H9 (cell line): Measurements from ENCODE around the gene FAM193B. TPM values are rescaled to one million over a fixed set of nuclear protein-coding genes. Genes with fewer than 3 reads are reported as not detected.

Source experiments
- DNase-seq: peaks from one replicate; pipeline ENCODE4 v3.0.0-alpha.2; 2017
- H2AFZ ChIP-seq: one replicate; pipeline ENCODE4 v1.6.1; 2013; ENCODE audit warnings: mild to moderate bottlenecking, low read length, control low read depth, moderate library complexity
- H2AK5ac ChIP-seq: 2 replicates; pipeline ENCODE4 v1.6.1; 2013; ENCODE audit warnings: low read length, control low read depth, mixed read lengths; ENCODE audit not compliant: insufficient read length
- H2BK120ac ChIP-seq: one replicate; pipeline ENCODE4 v1.6.1; 2013; ENCODE audit warnings: low read depth, mild to moderate bottlenecking, low read length, control low read depth, inconsistent platforms; ENCODE audit not compliant: poor library complexity, severe bottlenecking
- H2BK12ac ChIP-seq: 2 replicates; pipeline ENCODE4 v1.6.1; 2013; ENCODE audit warnings: low read length, control low read depth, mixed read lengths, low read depth; ENCODE audit not compliant: insufficient read length
- H2BK15ac ChIP-seq: 2 replicates; pipeline ENCODE4 v1.6.1; 2013; ENCODE audit warnings: low read depth, low read length, control low read depth
- H2BK20ac ChIP-seq: one replicate; pipeline ENCODE4 v1.6.1; 2013; ENCODE audit warnings: low read depth, mild to moderate bottlenecking, low read length, control low read depth, inconsistent platforms; ENCODE audit not compliant: poor library complexity, severe bottlenecking
- H2BK5ac ChIP-seq: 2 replicates; pipeline ENCODE4 v1.6.1; 2013; ENCODE audit warnings: low read length, control low read depth, mixed read lengths; ENCODE audit not compliant: insufficient read length
- H3K14ac ChIP-seq: 2 replicates; pipeline ENCODE4 v1.6.1; 2013; ENCODE audit warnings: low read length, control low read depth; ENCODE audit not compliant: insufficient read depth
- H3K18ac ChIP-seq: 2 replicates; pipeline ENCODE4 v1.6.1; 2013; ENCODE audit warnings: low read depth, mild to moderate bottlenecking, mixed read lengths, low read length, control low read depth; ENCODE audit not compliant: insufficient read length
- H3K23ac ChIP-seq: 2 replicates; pipeline ENCODE4 v1.6.1; 2013; ENCODE audit warnings: low read length, control low read depth, mixed read lengths, low read depth; ENCODE audit not compliant: insufficient read length
- H3K23me2 ChIP-seq: 2 replicates; pipeline ENCODE4 v1.6.1; 2013; ENCODE audit warnings: low read depth, mild to moderate bottlenecking, mixed read lengths, low read length, control low read depth; ENCODE audit not compliant: insufficient read length, poor library complexity, severe bottlenecking
- H3K27ac ChIP-seq: 2 replicates; pipeline ENCODE4 v1.5.1; 2013; ENCODE audit warnings: low read length, control low read depth, mixed read lengths, low read depth; ENCODE audit not compliant: insufficient read length
- H3K27me3 ChIP-seq: 2 replicates; pipeline ENCODE4 v1.6.1; 2013; ENCODE audit warnings: low read length, control low read depth, inconsistent platforms; ENCODE audit not compliant: insufficient read depth
- H3K4ac ChIP-seq: 2 replicates; pipeline ENCODE4 v1.6.1; 2013; ENCODE audit warnings: low read depth, mild to moderate bottlenecking, control low read depth, inconsistent platforms, low read length, moderate library complexity
- H3K4me1 ChIP-seq: 2 replicates; pipeline ENCODE4 v1.6.1; 2013; ENCODE audit warnings: low read length, control low read depth, inconsistent platforms; ENCODE audit not compliant: insufficient read depth
- H3K4me2 ChIP-seq: 2 replicates; pipeline ENCODE4 v1.6.1; 2013; ENCODE audit warnings: low read length, control low read depth, mixed read lengths; ENCODE audit not compliant: insufficient read length, insufficient read depth
- H3K56ac ChIP-seq: 2 replicates; pipeline ENCODE4 v1.6.1; 2013; ENCODE audit warnings: low read depth, mild to moderate bottlenecking, mixed read lengths, low read length, control low read depth; ENCODE audit not compliant: insufficient read length
- H3K79me1 ChIP-seq: 2 replicates; pipeline ENCODE4 v1.6.1; 2013; ENCODE audit warnings: low read depth, mild to moderate bottlenecking, moderate library complexity, low read length, control low read depth, inconsistent platforms; ENCODE audit not compliant: insufficient read depth, poor library complexity, severe bottlenecking
- H3K79me2 ChIP-seq: 2 replicates; pipeline ENCODE4 v1.6.1; 2013; ENCODE audit warnings: low read length, control low read depth, inconsistent platforms; ENCODE audit not compliant: insufficient read depth
- H3K9ac ChIP-seq: 2 replicates; pipeline ENCODE4 v1.6.1; 2013; ENCODE audit warnings: low read length, control low read depth, mixed read lengths; ENCODE audit not compliant: insufficient read length; ENCODE audit errors: extremely low read depth
- H3K9me3 ChIP-seq: one replicate; pipeline ENCODE4 v1.6.1; 2013; ENCODE audit warnings: low read depth, low read length, inconsistent platforms; ENCODE audit not compliant: control insufficient read depth
- H3T11ph ChIP-seq: one replicate; pipeline ENCODE4 v1.6.1; 2013; ENCODE audit warnings: mild to moderate bottlenecking, low read length, control low read depth, inconsistent platforms
- H4K20me1 ChIP-seq: one replicate; pipeline ENCODE4 v1.6.1; 2013; ENCODE audit not compliant: control insufficient read depth, insufficient read length, insufficient read depth
- H4K5ac ChIP-seq: 2 replicates; pipeline ENCODE4 v1.6.1; 2013; ENCODE audit warnings: low read depth, mild to moderate bottlenecking, mixed read lengths, low read length, control low read depth; ENCODE audit not compliant: insufficient read length
- H4K8ac ChIP-seq: replicated peaks from 2 replicates; pipeline ENCODE4 v1.6.1; 2013; ENCODE audit warnings: low read length, control low read depth, mixed read lengths, low read depth; ENCODE audit not compliant: insufficient read length
- H4K91ac ChIP-seq: 2 replicates; pipeline ENCODE4 v1.6.1; 2013; ENCODE audit warnings: low read depth, mild to moderate bottlenecking, moderate library complexity, mixed read lengths, low read length, control low read depth; ENCODE audit not compliant: insufficient read length
- H3K27ac Mint-ChIP-seq, 3 experiments: 2 replicates in 2 of 3; 3 replicates in 1 of 3; pipeline ENCODE4 v1.8.0; 2020 to 2021; ENCODE audit warnings: mixed read lengths in 3 of 3, mild to moderate bottlenecking in 1 of 3, moderate library complexity in 1 of 3
- H3K27me3 Mint-ChIP-seq: 2 replicates; pipeline ENCODE4 v1.8.0; 2021; ENCODE audit warnings: low read depth, mild to moderate bottlenecking, moderate library complexity, mixed read lengths
- H3K36me3 Mint-ChIP-seq, 3 experiments: 2 replicates in 2 of 3; 3 replicates in 1 of 3; pipeline ENCODE4 v1.8.0; 2020 to 2021; ENCODE audit warnings: low read depth in 3 of 3, mixed read lengths in 3 of 3; ENCODE audit not compliant: insufficient read depth in 1 of 3
- H3K4me1 Mint-ChIP-seq, 2 experiments: 2 replicates each; pipeline ENCODE4 v1.8.0; 2020; ENCODE audit warnings: mixed read lengths in 2 of 2
- H3K4me3 Mint-ChIP-seq, 2 experiments: 2 replicates in 1 of 2; 3 replicates in 1 of 2; pipeline ENCODE4 v1.8.0; 2020 to 2021; ENCODE audit warnings: mild to moderate bottlenecking in 2 of 2, mixed read lengths in 2 of 2, moderate library complexity in 1 of 2
- H3K9me3 Mint-ChIP-seq, 2 experiments: 2 replicates in 1 of 2; 3 replicates in 1 of 2; pipeline ENCODE4 v1.8.0; 2020; ENCODE audit warnings: mild to moderate bottlenecking in 2 of 2, mixed read lengths in 2 of 2, moderate library complexity in 1 of 2
- WGBS: extraction: QIAGEN DNeasy Blood & Tissue Kit; methylation state at CpG from one replicate; pipeline ENCODE4 v1.1.7; 2013; ENCODE audit warnings: missing lambda C conversion rate, low lambda C conversion rate, mixed read lengths; ENCODE audit not compliant: insufficient read length; ENCODE audit errors: extremely low coverage; 5-methylcytosine and 5-hydroxymethylcytosine counted together
- total RNA-seq: library from RNA; stranded (reverse); gene quantifications from 2 replicates; pipeline ENCODE4 v1.2.1, GENCODE V29; 2021
- TF ChIP-seq, protein P1 (sequence below): fragments of 200-600 bp; sonication (generic); conservative IDR thresholded peaks from 3 replicates; pipeline ENCODE4 v1.8.0; 2021; ENCODE audit warnings: antibody characterized with exemption, mild to moderate bottlenecking

FAM193B gene
- total RNA-seq, 1 experiment from 2014 or later, result 71.5 TPM

DNA sequence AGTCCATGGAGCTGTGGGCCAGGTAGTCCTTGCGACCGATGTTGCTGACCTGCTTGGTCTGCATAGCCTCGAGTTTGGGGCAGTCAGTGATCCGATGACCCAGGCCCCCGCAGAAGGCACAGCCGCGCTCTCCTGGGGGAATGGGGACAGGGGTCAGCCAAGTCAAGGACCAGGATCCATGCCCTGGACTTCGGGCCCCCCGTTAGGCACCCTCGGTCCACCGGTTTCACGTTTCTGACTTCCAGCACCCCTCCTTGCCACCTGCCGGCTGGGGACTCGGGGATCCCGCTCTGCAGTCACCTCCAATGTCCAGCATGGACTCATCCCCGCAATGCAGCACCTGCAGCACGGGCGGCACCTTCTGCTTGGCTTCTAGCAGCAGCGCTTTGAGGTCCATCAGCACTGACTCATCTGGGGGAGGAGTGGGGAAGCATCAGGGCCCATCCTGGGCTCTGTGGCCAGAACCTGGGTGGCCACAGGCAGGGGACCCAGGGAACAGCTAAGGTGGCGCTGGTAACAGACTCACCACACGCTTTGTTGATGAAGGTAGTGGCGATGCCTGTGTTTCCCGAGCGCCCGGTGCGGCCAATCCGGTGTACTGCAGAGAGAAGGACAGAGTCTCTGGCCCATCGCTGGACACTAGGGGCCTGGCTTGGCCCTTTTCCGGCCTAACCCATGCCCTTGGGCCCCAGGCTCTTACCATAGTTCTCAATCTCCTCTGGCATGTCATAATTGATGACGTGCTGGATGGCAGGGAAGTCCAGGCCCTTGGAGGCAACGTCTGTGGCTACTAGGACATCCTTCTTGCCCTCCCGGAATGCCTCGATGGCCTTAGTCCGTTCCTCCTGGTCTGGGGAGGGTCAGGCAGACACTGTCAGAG is 42.3 kb downstream of the FAM193B start:
- Mint-ChIP-seq H3K4me1 (peaks cover 27 to 38% of the 10 kb centered on the region in 2 experiments), H3K4me3 (no peak overlapping the region), H3K9me3 (0 out of 5 replicates have a peak, but pooled peaks cover 0 to 3% of the 10 kb centered on the region in 2 experiments), H3K27me3 (peaks cover 3% of the 10 kb centered on the region; the same call in 1 of the 2 replicates), H3K36me3 (peaks cover 52 to 80% (median 67%) of the 10 kb centered on the region in 3 experiments), H3K27ac (no peak overlapping the region)
- Histone ChIP-seq H3K9me3 (no peaks in the 10 kb centered on the region), H4K91ac (no peak overlapping the region), H4K8ac (no peak overlapping the region), H2BK5ac (no peak overlapping the region), H4K5ac (no peak overlapping the region), H3K79me1 (peaks cover 6% of the 10 kb centered on the region), H3K4me1 (no peaks in the 10 kb centered on the region; the same call in 1 of the 2 replicates), H3K14ac (no peak overlapping the region), H2BK20ac (no peak overlapping the region), H2AFZ (no peak overlapping the region), H3K18ac (no peak overlapping the region), H2BK120ac (no peak overlapping the region), H2BK15ac (no peak overlapping the region), H3K56ac (no peak overlapping the region), H3K23me2 (peaks cover 4% of the 10 kb centered on the region), H2BK12ac (no peak overlapping the region), H3K27me3 (no peaks in the 10 kb centered on the region), H3K4me2 (no peak overlapping the region), H3K23ac (no peak overlapping the region), H3K27ac (no peak overlapping the region), H3K9ac (no peak overlapping the region), H3K79me2 (peaks cover 5% of the 10 kb centered on the region; the same call in 1 of the 2 replicates), H4K20me1 (no peaks in the 10 kb centered on the region), H3K4ac (no peak overlapping the region), H2AK5ac (no peak overlapping the region), H3T11ph (no peak overlapping the region)
- TF ChIP-seq, protein P1, sequence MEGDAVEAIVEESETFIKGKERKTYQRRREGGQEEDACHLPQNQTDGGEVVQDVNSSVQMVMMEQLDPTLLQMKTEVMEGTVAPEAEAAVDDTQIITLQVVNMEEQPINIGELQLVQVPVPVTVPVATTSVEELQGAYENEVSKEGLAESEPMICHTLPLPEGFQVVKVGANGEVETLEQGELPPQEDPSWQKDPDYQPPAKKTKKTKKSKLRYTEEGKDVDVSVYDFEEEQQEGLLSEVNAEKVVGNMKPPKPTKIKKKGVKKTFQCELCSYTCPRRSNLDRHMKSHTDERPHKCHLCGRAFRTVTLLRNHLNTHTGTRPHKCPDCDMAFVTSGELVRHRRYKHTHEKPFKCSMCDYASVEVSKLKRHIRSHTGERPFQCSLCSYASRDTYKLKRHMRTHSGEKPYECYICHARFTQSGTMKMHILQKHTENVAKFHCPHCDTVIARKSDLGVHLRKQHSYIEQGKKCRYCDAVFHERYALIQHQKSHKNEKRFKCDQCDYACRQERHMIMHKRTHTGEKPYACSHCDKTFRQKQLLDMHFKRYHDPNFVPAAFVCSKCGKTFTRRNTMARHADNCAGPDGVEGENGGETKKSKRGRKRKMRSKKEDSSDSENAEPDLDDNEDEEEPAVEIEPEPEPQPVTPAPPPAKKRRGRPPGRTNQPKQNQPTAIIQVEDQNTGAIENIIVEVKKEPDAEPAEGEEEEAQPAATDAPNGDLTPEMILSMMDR, result no peak
- no peak for DNase-seq
- no CpG with 5 or more reads among the region's 34 CpGs for WGBS
